HEK293 (cell line): Measurements from ENCODE around the gene BFSP2.

Source experiments
- TCF7L2 ChIP-seq: IDR thresholded peaks from 2 replicates; pipeline ENCODE4 v1.6.1; 2011; ENCODE audit warnings: low read depth, mild to moderate bottlenecking, inconsistent platforms, low read length, moderate library complexity, borderline replicate concordance
- ZNF274 ChIP-seq, 2 experiments: fragments of 200-500 bp in 1 of 2; fragments of 450-650 bp in 1 of 2; sonication (Bioruptor generic) in 1 of 2; formaldehyde crosslinking in 1 of 2; IDR thresholded peaks; 2 replicates each; pipeline versions ENCODE4 v1.5.1 to v1.6.1; 2014 to 2016; ENCODE audit warnings: borderline replicate concordance in 1 of 2, inconsistent platforms in 1 of 2, low read length in 1 of 2, missing biosample characterization in 1 of 2, missing genetic modification characterization in 1 of 2
- ZNF76 ChIP-seq: fragments of 450-650 bp; formaldehyde crosslinking; IDR thresholded peaks from 2 replicates; pipeline ENCODE4; 2016; ENCODE audit warnings: low read depth, missing biosample characterization, missing genetic modification characterization, borderline replicate concordance
- TF ChIP-seq, protein P1 (sequence below): fragments of 450-650 bp; formaldehyde crosslinking; IDR thresholded peaks from 2 replicates; pipeline ENCODE4 v1.5.1; 2016; ENCODE audit warnings: missing biosample characterization, missing genetic modification characterization
- TF ChIP-seq, protein P2 (sequence below): fragments of 450-650 bp; formaldehyde crosslinking; IDR thresholded peaks from 2 replicates; pipeline ENCODE4 v1.5.1; 2016; ENCODE audit warnings: missing biosample characterization, missing genetic modification characterization
- TF ChIP-seq, protein P3 (sequence below): fragments of 450-650 bp; formaldehyde crosslinking; IDR thresholded peaks from 2 replicates; pipeline ENCODE4 v1.5.1; 2016; ENCODE audit warnings: missing biosample characterization, missing genetic modification characterization

DNA sequence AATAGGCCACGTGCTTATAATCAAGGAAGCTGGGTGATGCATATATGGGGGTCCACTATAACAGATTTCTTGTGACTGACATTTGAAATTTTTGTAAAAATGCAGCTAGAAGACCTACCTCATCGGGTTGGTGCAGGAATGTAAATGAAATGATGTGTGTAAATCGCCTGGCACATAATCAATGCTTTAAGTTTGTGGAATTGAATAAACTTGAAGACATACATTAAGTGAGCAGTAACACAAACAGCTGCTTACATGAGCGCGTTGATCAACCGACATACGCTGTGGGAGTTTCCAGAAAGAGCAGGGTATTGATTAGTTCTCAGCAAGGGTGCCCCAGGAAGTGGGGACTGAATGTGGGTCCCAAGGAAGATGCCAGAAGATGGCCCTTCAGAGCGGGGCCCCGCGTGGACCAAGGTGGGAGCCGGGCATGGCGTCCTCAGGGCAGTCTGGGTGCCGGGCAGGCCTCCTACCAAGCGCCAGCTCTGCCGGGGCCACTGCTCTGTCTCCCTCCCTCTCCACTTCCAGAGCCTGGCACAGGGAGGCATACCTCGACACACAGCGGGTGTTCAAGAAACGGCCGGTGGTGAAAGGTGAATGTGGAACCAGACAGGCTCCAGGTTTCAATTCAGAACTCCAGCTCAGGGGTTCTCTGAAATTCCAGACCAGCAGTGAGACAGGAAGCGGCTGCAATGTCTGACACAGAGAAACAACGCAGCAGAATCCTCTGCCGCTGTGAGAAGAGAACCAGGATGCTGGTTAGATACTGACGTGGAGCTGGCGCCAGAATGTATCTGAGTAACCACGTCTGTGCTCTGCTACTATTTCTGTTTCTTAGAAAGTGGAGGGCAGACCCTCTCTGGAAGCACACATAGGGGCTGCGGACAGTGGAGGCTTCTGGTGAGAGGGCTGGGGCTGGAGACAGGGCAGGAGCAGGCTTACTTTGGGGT, 12.6 kb downstream of the BFSP2 start:
- TF ChIP-seq TCF7L2 (no peak), ZNF274 (IDR thresholded peaks at IDR 0.05; ENCODE audit: low read length) (no peak), ZNF274 (tag by site-specific recombination; IDR thresholded peaks at IDR 0.05; ENCODE audit: borderline replicate concordance) (no peak), ZNF76 (tag by site-specific recombination) (no peak)
- TF ChIP-seq, protein P1, sequence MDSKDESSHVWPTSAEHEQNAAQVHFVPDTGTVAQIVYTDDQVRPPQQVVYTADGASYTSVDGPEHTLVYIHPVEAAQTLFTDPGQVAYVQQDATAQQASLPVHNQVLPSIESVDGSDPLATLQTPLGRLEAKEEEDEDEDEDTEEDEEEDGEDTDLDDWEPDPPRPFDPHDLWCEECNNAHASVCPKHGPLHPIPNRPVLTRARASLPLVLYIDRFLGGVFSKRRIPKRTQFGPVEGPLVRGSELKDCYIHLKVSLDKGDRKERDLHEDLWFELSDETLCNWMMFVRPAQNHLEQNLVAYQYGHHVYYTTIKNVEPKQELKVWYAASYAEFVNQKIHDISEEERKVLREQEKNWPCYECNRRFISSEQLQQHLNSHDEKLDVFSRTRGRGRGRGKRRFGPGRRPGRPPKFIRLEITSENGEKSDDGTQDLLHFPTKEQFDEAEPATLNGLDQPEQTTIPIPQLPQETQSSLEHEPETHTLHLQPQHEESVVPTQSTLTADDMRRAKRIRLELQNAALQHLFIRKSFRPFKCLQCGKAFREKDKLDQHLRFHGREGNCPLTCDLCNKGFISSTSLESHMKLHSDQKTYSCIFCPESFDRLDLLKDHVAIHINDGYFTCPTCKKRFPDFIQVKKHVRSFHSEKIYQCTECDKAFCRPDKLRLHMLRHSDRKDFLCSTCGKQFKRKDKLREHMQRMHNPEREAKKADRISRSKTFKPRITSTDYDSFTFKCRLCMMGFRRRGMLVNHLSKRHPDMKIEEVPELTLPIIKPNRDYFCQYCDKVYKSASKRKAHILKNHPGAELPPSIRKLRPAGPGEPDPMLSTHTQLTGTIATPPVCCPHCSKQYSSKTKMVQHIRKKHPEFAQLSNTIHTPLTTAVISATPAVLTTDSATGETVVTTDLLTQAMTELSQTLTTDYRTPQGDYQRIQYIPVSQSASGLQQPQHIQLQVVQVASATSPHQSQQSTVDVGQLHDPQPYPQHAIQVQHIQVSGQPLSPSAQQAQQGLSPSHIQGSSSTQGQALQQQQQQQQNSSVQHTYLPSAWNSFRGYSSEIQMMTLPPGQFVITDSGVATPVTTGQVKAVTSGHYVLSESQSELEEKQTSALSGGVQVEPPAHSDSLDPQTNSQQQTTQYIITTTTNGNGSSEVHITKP (tag by site-specific recombination): no peak
- TF ChIP-seq, protein P2, sequence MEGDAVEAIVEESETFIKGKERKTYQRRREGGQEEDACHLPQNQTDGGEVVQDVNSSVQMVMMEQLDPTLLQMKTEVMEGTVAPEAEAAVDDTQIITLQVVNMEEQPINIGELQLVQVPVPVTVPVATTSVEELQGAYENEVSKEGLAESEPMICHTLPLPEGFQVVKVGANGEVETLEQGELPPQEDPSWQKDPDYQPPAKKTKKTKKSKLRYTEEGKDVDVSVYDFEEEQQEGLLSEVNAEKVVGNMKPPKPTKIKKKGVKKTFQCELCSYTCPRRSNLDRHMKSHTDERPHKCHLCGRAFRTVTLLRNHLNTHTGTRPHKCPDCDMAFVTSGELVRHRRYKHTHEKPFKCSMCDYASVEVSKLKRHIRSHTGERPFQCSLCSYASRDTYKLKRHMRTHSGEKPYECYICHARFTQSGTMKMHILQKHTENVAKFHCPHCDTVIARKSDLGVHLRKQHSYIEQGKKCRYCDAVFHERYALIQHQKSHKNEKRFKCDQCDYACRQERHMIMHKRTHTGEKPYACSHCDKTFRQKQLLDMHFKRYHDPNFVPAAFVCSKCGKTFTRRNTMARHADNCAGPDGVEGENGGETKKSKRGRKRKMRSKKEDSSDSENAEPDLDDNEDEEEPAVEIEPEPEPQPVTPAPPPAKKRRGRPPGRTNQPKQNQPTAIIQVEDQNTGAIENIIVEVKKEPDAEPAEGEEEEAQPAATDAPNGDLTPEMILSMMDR (tag by site-specific recombination): no peak
- TF ChIP-seq, protein P3, sequence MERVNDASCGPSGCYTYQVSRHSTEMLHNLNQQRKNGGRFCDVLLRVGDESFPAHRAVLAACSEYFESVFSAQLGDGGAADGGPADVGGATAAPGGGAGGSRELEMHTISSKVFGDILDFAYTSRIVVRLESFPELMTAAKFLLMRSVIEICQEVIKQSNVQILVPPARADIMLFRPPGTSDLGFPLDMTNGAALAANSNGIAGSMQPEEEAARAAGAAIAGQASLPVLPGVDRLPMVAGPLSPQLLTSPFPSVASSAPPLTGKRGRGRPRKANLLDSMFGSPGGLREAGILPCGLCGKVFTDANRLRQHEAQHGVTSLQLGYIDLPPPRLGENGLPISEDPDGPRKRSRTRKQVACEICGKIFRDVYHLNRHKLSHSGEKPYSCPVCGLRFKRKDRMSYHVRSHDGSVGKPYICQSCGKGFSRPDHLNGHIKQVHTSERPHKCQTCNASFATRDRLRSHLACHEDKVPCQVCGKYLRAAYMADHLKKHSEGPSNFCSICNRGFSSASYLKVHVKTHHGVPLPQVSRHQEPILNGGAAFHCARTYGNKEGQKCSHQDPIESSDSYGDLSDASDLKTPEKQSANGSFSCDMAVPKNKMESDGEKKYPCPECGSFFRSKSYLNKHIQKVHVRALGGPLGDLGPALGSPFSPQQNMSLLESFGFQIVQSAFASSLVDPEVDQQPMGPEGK (tag by site-specific recombination): no peak
